HL-60/S4 (cell line): ENCODE data around the gene M1AP.

Source experiments
- in situ Hi-C: fragments of 300-500 bp; cut with MboI; formaldehyde crosslinking; loops from 2 replicates; pipeline ENCODE4 v1.14.3; 2022; ENCODE audit warnings: low sequenced_read_pairs

Gene M1AP

GRCh38 chr2:74529357-74530238 is 118.5 kb downstream of the M1AP start, which contains the start of the genes AUP1 and HTRA2:
AUP1 (minus strand) TSS chr2:74529706; CDS start chr2:74529629, 77 bp downstream.
HTRA2 (plus strand) TSS chr2:74529933; CDS start chr2:74530007, 74 bp downstream.
- in situ Hi-C loops = no loop called here

- in situ Hi-C loops = no loop called here
Observed at GRCh38 chr2:74528600-74529356, 119.4 kb downstream of the M1AP start.

GRCh38 chr2:74527741-74528140 is 120.4 kb downstream of the M1AP start:
- in situ Hi-C loops = no loop called here

- in situ Hi-C loops = no loop called here
Observed at GRCh38 chr2:74526649-74527230, 121.4 kb downstream of the M1AP start.

GRCh38 chr2:74525717-74526648 is 122.1 kb downstream of the M1AP start, which contains the start of gene DQX1:
DQX1 (minus strand) TSS chr2:74526231; CDS start chr2:74525729, 502 bp downstream.
- in situ Hi-C loops = no loop called here

- in situ Hi-C loops = no loop called here
Observed at GRCh38 chr2:74524955-74525716, 123.0 kb downstream of the M1AP start.

- in situ Hi-C loops = no loop called here
Observed at GRCh38 chr2:74524005-74524404, 124.1 kb downstream of the M1AP start.

- in situ Hi-C loops = no loop called here
Observed at GRCh38 chr2:74522516-74522915, 125.6 kb downstream of the M1AP start.

- in situ Hi-C loops = no loop called here
Observed at GRCh38 chr2:74516650-74517049, 131.5 kb downstream of the M1AP start.

- in situ Hi-C loops = no loop called here
Observed at GRCh38 chr2:74515981-74516633, 132.0 kb downstream of the M1AP start.

- in situ Hi-C loops = no loop called here
Observed at GRCh38 chr2:74515271-74515980, 132.7 kb downstream of the M1AP start.

GRCh38 chr2:74514368-74515270 is 133.5 kb downstream of the M1AP start, which contains the start of gene TLX2:
TLX2 (plus strand) TSS chr2:74514450; CDS start chr2:74514807, 357 bp downstream.
- in situ Hi-C loops = no loop called here

GRCh38 chr2:74513605-74514367 is 134.3 kb downstream of the M1AP start:
- in situ Hi-C loops = no loop called here

- in situ Hi-C loops = no loop called here
Observed at GRCh38 chr2:74512744-74513604, 135.2 kb downstream of the M1AP start.
